Measurements from ENCODE around the gene TRAF3IP1. TPM values are rescaled to one million over a fixed set of nuclear protein-coding genes. Genes with fewer than 3 reads are reported as not detected.

Gene TRAF3IP1
- total and polyA plus RNA-seq, 4 donors = 4.0 to 9.1 (median 4.6) TPM

DNA sequence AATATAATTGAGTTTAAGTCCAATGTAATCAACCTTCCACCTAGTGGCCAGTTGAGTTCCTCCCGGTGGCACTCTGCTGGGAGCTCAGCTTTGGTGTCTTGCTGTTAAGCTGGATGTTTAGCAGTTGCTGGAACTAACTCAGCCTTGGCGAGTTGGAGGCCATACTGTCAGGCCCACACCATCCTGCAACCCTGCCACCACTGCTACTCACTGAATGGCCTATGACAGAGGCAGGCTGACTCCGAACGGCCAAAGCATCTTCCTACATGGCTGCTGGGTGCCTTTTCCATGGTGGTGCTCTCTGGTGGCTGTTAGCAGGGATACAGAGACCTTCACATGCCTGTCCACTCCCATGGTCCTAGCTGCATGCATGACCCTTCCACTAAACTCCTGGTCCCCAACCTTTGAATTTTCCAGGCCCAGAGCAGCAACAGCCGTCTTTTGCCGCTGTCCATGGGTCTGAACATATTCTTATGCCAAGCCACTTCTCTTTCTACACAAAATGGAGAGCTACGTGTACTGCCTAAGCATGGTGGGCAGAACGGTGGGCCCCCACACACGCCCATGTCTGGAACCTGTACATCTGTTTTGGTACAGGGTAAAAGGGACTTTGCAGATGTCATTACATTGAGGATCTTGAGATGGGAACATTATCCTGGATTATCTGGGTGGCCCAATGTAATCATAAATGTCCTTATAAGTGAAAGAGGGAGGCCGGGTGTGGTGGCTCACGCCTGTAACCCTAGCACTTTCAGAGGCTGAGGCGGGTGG is 15.0 kb upstream of the TRAF3IP1 start:
- Histone ChIP-seq H3K36me3 (ENCODE audit: control insufficient read depth in 4 of 4, insufficient read depth in 3 of 4, low read depth in 1 of 4, low read length in 3 of 4) (no peaks in the 10 kb centered on the region), H3K27me3 (ENCODE audit: control insufficient read depth in 4 of 4, insufficient read depth in 4 of 4, low read length in 3 of 4) (no peaks in the 10 kb centered on the region), H3K4me3 (ENCODE audit: low read depth in 1 of 3, low read length in 3 of 3) (no peak overlapping the region), H3K27ac (ENCODE audit: low read depth in 1 of 2, low read length in 2 of 2) (no peak overlapping the region), H3K4me1 (ENCODE audit: control insufficient read depth in 4 of 4, insufficient read depth in 4 of 4, low read length in 3 of 4) (peaks cover 1 to 31% (median 24%) of the 10 kb centered on the region in 4 donors), H3K9ac (ENCODE audit: low read depth in 1 of 2, low read length in 2 of 2) (no peak overlapping the region), H3K9me3 (ENCODE audit: control insufficient read depth in 4 of 4, low read length in 3 of 4) (no peaks in the 10 kb centered on the region)
- TF ChIP-seq, protein P1, sequence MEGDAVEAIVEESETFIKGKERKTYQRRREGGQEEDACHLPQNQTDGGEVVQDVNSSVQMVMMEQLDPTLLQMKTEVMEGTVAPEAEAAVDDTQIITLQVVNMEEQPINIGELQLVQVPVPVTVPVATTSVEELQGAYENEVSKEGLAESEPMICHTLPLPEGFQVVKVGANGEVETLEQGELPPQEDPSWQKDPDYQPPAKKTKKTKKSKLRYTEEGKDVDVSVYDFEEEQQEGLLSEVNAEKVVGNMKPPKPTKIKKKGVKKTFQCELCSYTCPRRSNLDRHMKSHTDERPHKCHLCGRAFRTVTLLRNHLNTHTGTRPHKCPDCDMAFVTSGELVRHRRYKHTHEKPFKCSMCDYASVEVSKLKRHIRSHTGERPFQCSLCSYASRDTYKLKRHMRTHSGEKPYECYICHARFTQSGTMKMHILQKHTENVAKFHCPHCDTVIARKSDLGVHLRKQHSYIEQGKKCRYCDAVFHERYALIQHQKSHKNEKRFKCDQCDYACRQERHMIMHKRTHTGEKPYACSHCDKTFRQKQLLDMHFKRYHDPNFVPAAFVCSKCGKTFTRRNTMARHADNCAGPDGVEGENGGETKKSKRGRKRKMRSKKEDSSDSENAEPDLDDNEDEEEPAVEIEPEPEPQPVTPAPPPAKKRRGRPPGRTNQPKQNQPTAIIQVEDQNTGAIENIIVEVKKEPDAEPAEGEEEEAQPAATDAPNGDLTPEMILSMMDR (IDR thresholded peaks at IDR 0.05; ENCODE audit: low read depth, low read length, missing input control) = peak; percentile 21
- peak in 1 of 2 donors; percentile 35 for TF ChIP-seq HNF4A (conservative IDR thresholded peaks at IDR 0.05)
- TF ChIP-seq, protein P2, sequence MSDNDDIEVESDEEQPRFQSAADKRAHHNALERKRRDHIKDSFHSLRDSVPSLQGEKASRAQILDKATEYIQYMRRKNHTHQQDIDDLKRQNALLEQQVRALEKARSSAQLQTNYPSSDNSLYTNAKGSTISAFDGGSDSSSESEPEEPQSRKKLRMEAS (IDR thresholded peaks at IDR 0.05) = no peak
- TF ChIP-seq RAD21 (IDR thresholded peaks at IDR 0.05) = peak; percentile 7 to 53
- no peak for TF ChIP-seq EGR1 (IDR thresholded peaks at IDR 0.05; ENCODE audit: low read depth in 2 of 2)
- TF ChIP-seq, protein P3, sequence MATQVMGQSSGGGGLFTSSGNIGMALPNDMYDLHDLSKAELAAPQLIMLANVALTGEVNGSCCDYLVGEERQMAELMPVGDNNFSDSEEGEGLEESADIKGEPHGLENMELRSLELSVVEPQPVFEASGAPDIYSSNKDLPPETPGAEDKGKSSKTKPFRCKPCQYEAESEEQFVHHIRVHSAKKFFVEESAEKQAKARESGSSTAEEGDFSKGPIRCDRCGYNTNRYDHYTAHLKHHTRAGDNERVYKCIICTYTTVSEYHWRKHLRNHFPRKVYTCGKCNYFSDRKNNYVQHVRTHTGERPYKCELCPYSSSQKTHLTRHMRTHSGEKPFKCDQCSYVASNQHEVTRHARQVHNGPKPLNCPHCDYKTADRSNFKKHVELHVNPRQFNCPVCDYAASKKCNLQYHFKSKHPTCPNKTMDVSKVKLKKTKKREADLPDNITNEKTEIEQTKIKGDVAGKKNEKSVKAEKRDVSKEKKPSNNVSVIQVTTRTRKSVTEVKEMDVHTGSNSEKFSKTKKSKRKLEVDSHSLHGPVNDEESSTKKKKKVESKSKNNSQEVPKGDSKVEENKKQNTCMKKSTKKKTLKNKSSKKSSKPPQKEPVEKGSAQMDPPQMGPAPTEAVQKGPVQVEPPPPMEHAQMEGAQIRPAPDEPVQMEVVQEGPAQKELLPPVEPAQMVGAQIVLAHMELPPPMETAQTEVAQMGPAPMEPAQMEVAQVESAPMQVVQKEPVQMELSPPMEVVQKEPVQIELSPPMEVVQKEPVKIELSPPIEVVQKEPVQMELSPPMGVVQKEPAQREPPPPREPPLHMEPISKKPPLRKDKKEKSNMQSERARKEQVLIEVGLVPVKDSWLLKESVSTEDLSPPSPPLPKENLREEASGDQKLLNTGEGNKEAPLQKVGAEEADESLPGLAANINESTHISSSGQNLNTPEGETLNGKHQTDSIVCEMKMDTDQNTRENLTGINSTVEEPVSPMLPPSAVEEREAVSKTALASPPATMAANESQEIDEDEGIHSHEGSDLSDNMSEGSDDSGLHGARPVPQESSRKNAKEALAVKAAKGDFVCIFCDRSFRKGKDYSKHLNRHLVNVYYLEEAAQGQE (IDR thresholded peaks at IDR 0.05) = peak; percentile 50
- no peak for DNase-seq (ENCODE audit: low spot score)
- WGBS = 88% methylated on average over 12 of the region's 12 CpGs

DNA sequence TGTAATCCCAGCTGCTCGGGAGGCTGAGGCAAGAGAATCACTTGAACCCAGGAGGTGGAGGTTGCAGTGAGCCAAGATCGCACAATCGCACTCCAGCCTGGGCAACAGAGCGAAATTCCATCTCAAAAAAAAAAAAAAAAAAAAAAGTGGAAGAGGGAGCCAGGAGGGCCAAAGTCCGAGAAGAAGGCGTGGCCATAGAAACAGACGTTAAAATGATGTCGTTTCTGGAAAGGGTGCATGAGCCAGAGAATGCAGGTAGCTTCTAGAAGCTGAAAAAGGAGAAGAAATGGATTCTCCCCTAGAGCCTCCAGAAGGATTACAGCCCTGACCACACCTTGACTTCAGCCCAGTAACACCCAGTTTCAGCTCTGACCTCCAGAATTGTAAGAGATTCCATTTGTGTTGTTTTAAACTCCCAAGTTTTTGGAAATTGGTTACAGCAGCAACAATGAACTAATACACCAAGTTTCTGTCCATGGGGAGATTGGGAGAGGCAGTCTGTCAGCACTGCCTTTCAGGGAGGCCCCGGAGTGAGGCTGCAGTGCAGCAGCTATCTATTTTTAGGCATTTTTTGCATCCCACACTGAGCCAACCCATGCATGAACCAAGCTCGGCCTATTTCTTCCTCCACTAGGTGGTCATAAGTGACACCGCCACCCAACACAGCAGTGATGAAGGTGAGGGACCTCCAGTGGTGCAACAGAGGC is 14.2 kb upstream of the TRAF3IP1 start:
- 42% methylated on average over 11 of the region's 11 CpGs for WGBS
- no peaks in the 10 kb centered on the region for H3K36me3 ChIP-seq (ENCODE audit: control insufficient read depth in 4 of 4, insufficient read depth in 3 of 4, low read depth in 1 of 4, low read length in 3 of 4)
- TF ChIP-seq GABPA (IDR thresholded peaks at IDR 0.05 in 1 of 2, conservative IDR thresholded peaks at IDR 0.05 in 1 of 2) (no peak), SP1 (IDR thresholded peaks at IDR 0.05) (peak; percentile 62), RXRA (IDR thresholded peaks at IDR 0.05) (peak in 1 of 2 donors; percentile 20), HNF4A (conservative IDR thresholded peaks at IDR 0.05) (peak; percentile 78 to 80), JUND (IDR thresholded peaks at IDR 0.05) (peak in 1 of 2 donors; percentile 30), HNF4G (IDR thresholded peaks at IDR 0.05) (peak; percentile 71), YY1 (IDR thresholded peaks at IDR 0.05) (peak; percentile 69)
- TF ChIP-seq, protein P1 (IDR thresholded peaks at IDR 0.05; ENCODE audit: low read depth, low read length, missing input control) = no peak
- H3K27ac ChIP-seq (ENCODE audit: low read depth in 1 of 2, low read length in 2 of 2) = peak overlapping the region; percentile 79 to 80
- peaks cover 1 to 23% (median 17%) of the 10 kb centered on the region in 4 donors for H3K4me1 ChIP-seq (ENCODE audit: control insufficient read depth in 4 of 4, insufficient read depth in 4 of 4, low read length in 3 of 4)
- H3K9ac ChIP-seq (ENCODE audit: low read depth in 1 of 2, low read length in 2 of 2) = no peak overlapping the region
- H3K4me3 ChIP-seq (ENCODE audit: low read depth in 1 of 3, low read length in 3 of 3) = no peak overlapping the region
- no peaks in the 10 kb centered on the region for H3K27me3 ChIP-seq (ENCODE audit: control insufficient read depth in 4 of 4, insufficient read depth in 4 of 4, low read length in 3 of 4)
- no peaks in the 10 kb centered on the region for H3K9me3 ChIP-seq (ENCODE audit: control insufficient read depth in 4 of 4, low read length in 3 of 4)
- no peak for DNase-seq (ENCODE audit: low spot score)

All from liver (tissue), 9 donors.